Neural crest cell (in vitro differentiated cells): Measurements from ENCODE around the gene IFT80. TPM values are rescaled to one million over a fixed set of nuclear protein-coding genes. Genes with fewer than 3 reads are reported as not detected.
A peak's percentile ranks its signal among the peaks of the same experiment; 100 is the strongest.

Experiments
- DNase-seq: peaks from one replicate; pipeline ENCODE4 v3.0.0; 2021; ENCODE audit warnings: low read depth, mixed read lengths, low spot score
- H3K27ac Mint-ChIP-seq: one replicate; pipeline ENCODE4 v1.8.0; 2021; ENCODE audit warnings: mild to moderate bottlenecking, mixed read lengths; ENCODE audit not compliant: unreplicated experiment
- H3K27me3 Mint-ChIP-seq: 2 replicates; pipeline ENCODE4 v1.8.0; 2021; ENCODE audit warnings: low read depth, mild to moderate bottlenecking, mixed read lengths
- H3K36me3 Mint-ChIP-seq: 2 replicates; pipeline ENCODE4 v1.8.0; 2021; ENCODE audit warnings: low read depth, mild to moderate bottlenecking, mixed read lengths
- H3K4me1 Mint-ChIP-seq: 2 replicates; pipeline ENCODE4 v1.8.0; 2021; ENCODE audit warnings: mixed read lengths
- H3K4me3 Mint-ChIP-seq: one replicate; pipeline ENCODE4 v1.8.0; 2021; ENCODE audit warnings: mild to moderate bottlenecking, mixed read lengths
- H3K9me3 Mint-ChIP-seq: 2 replicates; pipeline ENCODE4 v1.8.0; 2021; ENCODE audit warnings: mixed read lengths
- total RNA-seq: library from RNA; stranded (reverse); gene quantifications from 2 replicates; pipeline ENCODE4 v1.2.1, GENCODE V29; 2021
- TF ChIP-seq, protein P1 (sequence below): fragments of 200-600 bp; sonication (generic); conservative IDR thresholded peaks from 2 replicates; pipeline ENCODE4 v1.5.0; 2021; ENCODE audit warnings: antibody characterized with exemption, mild to moderate bottlenecking

IFT80 gene
- total RNA-seq, 1 donor from 2014 or later = 38.4 TPM

GRCh38 chr3:160403796-160404470, 4.9 kb upstream of the IFT80 start:
- H3K27me3 Mint-ChIP-seq = peaks cover 11% of the 10 kb centered on the region
- peak overlapping the region; percentile 81 for H3K4me3 Mint-ChIP-seq
- H3K9me3 Mint-ChIP-seq = no peaks in the 10 kb centered on the region
- no peak for DNase-seq
- TF ChIP-seq, protein P1, sequence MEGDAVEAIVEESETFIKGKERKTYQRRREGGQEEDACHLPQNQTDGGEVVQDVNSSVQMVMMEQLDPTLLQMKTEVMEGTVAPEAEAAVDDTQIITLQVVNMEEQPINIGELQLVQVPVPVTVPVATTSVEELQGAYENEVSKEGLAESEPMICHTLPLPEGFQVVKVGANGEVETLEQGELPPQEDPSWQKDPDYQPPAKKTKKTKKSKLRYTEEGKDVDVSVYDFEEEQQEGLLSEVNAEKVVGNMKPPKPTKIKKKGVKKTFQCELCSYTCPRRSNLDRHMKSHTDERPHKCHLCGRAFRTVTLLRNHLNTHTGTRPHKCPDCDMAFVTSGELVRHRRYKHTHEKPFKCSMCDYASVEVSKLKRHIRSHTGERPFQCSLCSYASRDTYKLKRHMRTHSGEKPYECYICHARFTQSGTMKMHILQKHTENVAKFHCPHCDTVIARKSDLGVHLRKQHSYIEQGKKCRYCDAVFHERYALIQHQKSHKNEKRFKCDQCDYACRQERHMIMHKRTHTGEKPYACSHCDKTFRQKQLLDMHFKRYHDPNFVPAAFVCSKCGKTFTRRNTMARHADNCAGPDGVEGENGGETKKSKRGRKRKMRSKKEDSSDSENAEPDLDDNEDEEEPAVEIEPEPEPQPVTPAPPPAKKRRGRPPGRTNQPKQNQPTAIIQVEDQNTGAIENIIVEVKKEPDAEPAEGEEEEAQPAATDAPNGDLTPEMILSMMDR = no peak
- H3K27ac Mint-ChIP-seq = peak overlapping the region; percentile 36
- peaks cover 11% of the 10 kb centered on the region for H3K36me3 Mint-ChIP-seq
- H3K4me1 Mint-ChIP-seq = peaks cover 40% of the 10 kb centered on the region

- H3K36me3 Mint-ChIP-seq = peaks cover 8% of the 10 kb centered on the region
- TF ChIP-seq, protein P1 = no peak
- H3K27ac Mint-ChIP-seq = no peak overlapping the region
Measured at GRCh38 chr3:160403028-160403545, 4.1 kb upstream of the IFT80 start.

GRCh38 chr3:160402221-160403027, 3.4 kb upstream of the IFT80 start:
- Mint-ChIP-seq H3K36me3 (peaks cover 6% of the 10 kb centered on the region), H3K27ac (peak overlapping the region; percentile 13), H3K9me3 (no peaks in the 10 kb centered on the region), H3K4me3 (peak overlapping the region; percentile 96), H3K27me3 (peaks cover 11% of the 10 kb centered on the region), H3K4me1 (peaks cover 49% of the 10 kb centered on the region)
- DNase-seq = no peak
- TF ChIP-seq, protein P1 = no peak

More at GRCh38 chr3:160403028-160403545, 4.1 kb upstream of the IFT80 start:
- Mint-ChIP-seq H3K4me3 (peak overlapping the region; percentile 96), H3K9me3 (no peaks in the 10 kb centered on the region), H3K4me1 (peaks cover 47% of the 10 kb centered on the region), H3K27me3 (peaks cover 11% of the 10 kb centered on the region)
- no peak for DNase-seq

DNA sequence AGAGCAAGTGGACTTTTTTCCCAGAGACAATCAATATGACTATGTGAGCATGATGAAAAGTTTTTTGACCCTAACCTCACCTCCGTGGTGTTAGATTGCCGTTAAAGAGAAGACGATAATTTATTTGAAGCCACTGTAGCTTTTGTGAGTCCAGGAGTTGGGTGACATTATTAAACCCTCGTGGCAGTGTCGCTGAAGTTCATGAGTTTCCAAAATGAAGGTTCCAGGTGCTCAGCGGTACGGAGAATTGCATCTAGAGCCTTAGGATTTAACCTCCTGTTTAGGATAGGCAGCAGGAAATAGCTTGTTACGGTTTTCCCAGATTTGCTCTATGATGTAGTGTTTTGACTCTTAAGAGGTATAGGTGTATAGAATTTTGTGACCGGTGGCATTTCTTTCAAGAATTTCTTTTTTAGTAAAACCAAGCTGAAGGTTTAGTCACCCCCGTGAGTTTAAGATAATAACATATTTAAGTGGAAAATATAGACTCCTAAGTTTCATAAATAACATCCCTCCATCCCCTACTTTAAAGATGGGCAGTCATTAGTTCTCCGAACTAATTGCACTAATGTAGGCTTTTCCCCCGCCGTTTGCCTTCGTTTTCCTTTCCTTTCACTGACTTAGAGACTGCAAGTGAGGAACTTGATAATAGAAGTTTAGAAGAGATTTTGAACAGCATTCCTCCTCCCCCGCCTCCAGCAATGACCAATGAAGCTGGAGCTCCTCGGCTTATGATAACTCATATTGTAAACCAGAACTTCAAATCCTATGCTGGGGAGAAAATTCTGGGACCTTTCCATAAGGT, 2.5 kb upstream of the IFT80 start:
- Mint-ChIP-seq H3K4me3 (peak overlapping the region; percentile 96), H3K4me1 (peaks cover 54% of the 10 kb centered on the region)
- TF ChIP-seq, protein P1 = no peak

DNA sequence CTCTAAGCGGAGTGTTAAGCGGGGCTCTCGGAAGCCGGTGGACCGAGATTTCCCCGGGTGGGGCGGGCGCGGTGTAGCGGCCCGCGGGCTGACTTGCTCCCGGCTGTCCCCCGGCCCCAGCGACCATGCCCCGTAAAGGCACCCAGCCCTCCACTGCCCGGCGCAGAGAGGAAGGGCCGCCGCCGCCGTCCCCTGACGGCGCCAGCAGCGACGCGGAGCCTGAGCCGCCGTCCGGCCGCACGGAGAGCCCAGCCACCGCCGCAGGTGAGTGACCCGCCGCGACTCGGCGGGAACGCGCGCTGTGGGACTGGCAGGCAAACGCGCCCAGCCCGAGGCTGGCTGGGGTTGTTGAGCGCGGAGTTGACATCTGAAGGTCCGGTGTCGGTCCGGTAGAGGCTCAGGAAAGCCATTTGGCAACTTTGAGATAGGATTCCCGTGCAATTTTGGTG, 1.7 kb upstream of the IFT80 start:
- Mint-ChIP-seq H3K27me3 (peaks cover 11% of the 10 kb centered on the region), H3K4me3 (peak overlapping the region; percentile 96), H3K4me1 (peaks cover 54% of the 10 kb centered on the region), H3K27ac (peak overlapping the region; percentile 17), H3K36me3 (peaks cover 6% of the 10 kb centered on the region), H3K9me3 (no peaks in the 10 kb centered on the region)
- peak; percentile 17 for DNase-seq
- TF ChIP-seq, protein P1 = no peak

More for the DNA sequence above, 2.5 kb upstream of the IFT80 start:
- Mint-ChIP-seq H3K27ac (peak overlapping the region; percentile 17), H3K36me3 (peaks cover 6% of the 10 kb centered on the region), H3K9me3 (no peaks in the 10 kb centered on the region), H3K27me3 (peaks cover 11% of the 10 kb centered on the region)
- no peak for DNase-seq
